Kasumi-1 (cell line): Measurements from ENCODE around the gene VPS35L.

ENCODE experiments used
- DNase-seq, 2 experiments: peaks; one replicate each; lab custom pipeline; 2025; lab: John Stamatoyannopoulos, UW

VPS35L gene, protein sequence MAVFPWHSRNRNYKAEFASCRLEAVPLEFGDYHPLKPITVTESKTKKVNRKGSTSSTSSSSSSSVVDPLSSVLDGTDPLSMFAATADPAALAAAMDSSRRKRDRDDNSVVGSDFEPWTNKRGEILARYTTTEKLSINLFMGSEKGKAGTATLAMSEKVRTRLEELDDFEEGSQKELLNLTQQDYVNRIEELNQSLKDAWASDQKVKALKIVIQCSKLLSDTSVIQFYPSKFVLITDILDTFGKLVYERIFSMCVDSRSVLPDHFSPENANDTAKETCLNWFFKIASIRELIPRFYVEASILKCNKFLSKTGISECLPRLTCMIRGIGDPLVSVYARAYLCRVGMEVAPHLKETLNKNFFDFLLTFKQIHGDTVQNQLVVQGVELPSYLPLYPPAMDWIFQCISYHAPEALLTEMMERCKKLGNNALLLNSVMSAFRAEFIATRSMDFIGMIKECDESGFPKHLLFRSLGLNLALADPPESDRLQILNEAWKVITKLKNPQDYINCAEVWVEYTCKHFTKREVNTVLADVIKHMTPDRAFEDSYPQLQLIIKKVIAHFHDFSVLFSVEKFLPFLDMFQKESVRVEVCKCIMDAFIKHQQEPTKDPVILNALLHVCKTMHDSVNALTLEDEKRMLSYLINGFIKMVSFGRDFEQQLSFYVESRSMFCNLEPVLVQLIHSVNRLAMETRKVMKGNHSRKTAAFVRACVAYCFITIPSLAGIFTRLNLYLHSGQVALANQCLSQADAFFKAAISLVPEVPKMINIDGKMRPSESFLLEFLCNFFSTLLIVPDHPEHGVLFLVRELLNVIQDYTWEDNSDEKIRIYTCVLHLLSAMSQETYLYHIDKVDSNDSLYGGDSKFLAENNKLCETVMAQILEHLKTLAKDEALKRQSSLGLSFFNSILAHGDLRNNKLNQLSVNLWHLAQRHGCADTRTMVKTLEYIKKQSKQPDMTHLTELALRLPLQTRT

DNA sequence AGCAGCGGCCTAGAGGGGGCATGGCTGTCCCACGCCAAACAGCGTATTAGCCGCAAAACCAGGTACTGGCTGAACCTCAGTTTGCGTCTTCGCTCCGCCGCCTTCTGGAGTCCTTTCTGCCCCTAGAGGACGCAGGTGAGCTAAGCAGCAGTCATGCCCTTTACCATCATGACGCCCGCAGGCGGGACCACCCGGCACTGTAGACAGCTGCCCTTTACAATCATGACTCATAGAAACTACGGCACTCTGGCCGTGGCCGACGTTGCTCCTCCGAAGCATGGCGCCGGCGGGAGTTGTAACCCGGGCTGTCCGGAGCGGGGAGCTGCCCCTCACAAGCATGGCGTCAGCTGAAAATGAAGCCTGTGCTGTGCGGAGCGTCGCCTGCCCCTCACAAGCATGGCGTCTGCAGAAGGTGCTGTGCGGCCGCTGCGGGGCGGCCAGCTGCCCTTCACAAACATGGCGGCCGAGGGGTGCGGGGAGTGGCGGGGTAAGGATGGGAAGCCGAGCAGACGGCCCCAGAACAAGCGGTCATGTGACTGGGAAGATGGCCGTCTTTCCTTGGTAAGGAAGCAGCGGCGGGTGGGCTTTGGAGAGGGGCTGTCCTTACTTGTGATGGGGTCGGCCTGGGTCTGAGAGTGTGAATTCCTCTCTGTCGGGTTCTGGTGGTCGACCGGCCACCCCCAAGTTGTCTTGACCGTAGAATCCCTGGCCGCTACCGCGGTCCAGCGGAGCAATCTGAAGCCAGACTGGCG is at the start of gene VPS35L:
Gene VPS35L, plus strand, starts transcription at position 518 of the 752 bp plus-strand sequence. Its CDS starts 27 bp downstream, at position 545.
- DNase-seq, result peak; percentile 66 to 70

GRCh38 chr16:19506965-19507364 is 48.5 kb upstream of the VPS35L start:
- no peak for DNase-seq

- DNase-seq, result no peak
These were observed 47.6 kb upstream of the VPS35L start for GRCh38 chr16:19507867-19508266.

DNA sequence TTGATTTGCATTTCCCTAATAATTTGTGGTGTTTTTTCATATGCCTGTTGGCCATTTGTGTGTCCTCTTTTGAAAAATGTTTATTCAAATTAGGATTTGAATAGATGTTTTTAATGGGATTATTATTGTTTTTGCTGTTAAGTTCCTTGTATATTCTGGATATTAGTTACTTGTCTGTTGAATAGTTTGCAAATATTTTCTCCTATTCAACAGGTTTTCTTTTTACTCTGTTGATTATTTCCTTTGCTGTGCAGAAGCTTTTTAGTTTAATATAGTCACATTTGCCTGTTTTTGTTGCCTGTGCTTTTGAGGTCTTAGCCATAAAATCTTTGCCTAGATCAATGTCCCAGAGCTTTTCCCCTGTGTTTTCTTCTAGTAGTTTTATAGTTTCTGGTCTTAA is 43.2 kb upstream of the VPS35L start:
- DNase-seq, result no peak

- DNase-seq, result peak; percentile 21 to 32
These were observed 42.0 kb upstream of the VPS35L start for GRCh38 chr16:19513377-19514053.

DNA sequence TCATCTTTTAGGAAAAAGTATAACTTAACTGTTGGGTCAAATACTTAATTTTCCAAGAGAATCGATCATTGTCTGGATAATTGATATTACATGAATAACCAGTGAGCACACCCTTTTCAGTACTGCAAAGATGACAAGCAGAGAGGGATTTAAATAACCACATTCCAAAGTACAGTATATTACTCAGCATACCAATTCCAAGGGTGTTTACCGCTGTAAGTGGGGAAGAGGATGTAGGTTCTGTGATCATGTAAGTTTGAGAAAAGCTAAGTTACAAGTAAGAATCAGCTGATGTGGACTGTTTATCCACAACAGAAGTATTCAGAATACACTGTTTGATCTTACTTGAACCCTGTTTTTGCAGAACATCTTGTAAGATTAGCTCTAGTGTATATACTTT is 39.7 kb upstream of the VPS35L start:
- DNase-seq, result no peak

GRCh38 chr16:19517424-19518089 is 37.9 kb upstream of the VPS35L start:
- DNase-seq, result no peak

GRCh38 chr16:19518388-19518787 is 37.1 kb upstream of the VPS35L start:
- no peak for DNase-seq

- peak in 1 of 2 experiments; percentile 7 for DNase-seq
These were observed 34.6 kb upstream of the VPS35L start for GRCh38 chr16:19520861-19521331.

DNA sequence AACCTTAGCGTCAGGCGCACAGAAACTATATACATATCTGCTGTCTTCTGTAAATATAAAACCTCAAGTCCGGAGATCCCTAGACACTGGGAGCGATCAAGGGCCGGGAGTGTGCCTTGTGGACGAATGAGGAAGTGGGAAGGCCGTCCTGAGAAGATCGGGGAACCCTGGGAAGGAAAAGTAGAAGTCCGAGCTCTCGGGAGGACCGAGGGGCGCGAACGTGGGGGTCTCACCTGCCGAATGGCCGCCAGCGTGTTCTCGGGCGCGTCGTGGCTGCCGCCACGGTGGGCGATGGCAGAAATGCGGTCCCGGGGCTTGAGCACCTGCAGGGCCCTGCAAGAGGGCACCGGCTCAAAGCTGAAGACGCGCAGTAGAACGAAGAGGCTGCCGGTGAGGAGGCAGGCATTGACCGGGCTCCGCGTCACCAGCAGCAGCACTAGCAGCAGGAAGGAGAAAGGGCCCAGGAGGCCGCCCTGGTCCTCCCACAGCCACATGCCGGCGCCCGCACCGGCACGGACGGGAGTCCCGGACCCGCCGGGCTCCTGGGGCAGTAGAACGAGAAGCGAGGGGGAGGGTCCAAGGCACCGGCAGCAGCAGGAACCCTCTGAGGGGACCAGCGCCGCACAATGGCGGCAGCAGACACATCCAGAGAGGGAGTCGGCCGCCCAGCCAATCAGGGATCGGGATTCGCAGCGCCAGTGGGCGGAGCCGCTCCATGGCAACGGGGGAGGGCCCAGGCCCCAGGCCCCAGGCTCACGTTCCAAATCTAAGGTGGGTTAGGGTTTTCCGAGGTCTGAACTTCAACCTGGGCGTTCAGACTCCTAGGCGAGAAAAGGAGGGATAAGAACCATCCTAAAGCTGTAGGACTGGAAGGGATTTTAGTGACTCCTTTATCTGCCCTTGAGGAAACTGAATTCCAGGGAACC is 33.8 kb upstream of the VPS35L start, which contains the start of gene GDE1:
Gene GDE1, minus strand, starts transcription at position 628 of the 926 bp plus-strand sequence. Its CDS starts 134 bp downstream, at position 494.
- DNase-seq, result peak; percentile 71 to 73

DNA sequence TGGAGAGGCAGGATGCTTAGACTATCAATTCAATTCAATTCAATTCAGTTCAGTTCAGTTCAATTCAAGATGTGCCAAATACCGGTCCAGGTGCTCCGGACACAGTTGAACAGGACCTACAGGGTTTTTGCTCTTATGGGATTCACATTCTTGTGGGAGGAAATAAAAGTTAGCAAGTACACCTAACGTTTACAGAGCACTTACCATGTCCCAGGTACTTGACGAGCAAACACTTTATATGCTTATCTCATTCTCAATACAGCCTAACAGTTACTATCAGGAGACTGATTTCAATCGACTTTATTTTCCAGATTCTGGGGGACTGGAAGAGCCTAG is 33.1 kb upstream of the VPS35L start:
- DNase-seq, result no peak

GRCh38 chr16:19522760-19523159 is 32.7 kb upstream of the VPS35L start:
- no peak for DNase-seq

- DNase-seq, result no peak
These were observed 32.3 kb upstream of the VPS35L start for GRCh38 chr16:19523184-19523558.

DNA sequence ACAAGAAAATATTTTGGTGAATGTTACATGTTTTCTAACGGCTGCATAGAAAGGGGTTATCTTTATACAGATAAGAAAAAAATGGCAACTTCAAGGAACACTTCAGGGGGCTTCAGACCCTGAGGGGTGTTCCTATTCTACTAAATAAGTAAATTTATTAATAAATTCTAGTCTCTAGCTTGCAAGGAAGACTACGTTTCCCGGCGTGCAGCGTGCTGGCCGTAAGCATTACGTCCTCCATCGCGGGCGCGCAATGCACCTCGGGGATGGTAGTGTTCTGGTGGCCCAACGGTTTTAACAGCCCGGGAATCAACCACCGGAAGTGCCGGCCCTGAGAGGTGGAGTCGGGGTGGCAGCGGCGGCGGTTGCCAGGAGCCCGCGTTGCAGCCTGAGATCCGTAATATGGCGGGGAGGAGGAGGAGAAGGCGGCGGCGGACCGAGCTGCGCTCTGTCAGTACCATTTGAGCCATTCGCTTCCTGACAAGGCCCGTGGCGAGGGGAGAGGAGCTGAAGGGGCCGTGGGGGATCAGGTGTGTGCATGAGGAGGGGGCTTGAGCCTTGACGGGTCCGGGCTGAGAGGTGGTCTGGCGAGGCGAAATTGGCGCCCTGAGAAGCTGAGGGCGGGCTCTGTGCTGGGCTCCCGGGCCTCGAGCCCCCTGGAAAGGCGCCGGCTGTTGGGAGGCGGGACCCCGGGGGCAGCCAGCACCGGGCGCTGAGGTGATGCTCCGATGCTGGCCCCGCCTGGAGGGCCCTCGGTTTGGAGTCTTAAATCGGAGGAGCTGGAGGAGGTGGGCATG is 31.7 kb upstream of the VPS35L start, which contains the start of gene CCP110:
Gene CCP110, plus strand, starts transcription at position 384 of the 797 bp plus-strand sequence. CDS start 3,940 bp downstream, outside the sequence.
- DNase-seq, result peak; percentile 76 to 82

DNA sequence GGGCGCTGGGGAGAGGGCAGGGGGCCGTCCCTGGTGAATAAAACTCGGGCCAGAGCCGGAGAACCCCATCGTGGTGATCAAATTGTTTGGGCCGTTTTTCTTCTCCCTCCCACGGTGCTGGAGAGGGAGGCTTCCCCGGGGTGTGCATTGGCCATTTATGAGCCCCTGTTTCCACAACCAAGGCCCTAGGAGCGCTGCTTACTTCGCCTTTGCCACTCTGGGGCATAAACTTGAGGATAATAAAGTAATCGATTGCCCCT is 31.2 kb upstream of the VPS35L start:
- DNase-seq, result no peak

DNA sequence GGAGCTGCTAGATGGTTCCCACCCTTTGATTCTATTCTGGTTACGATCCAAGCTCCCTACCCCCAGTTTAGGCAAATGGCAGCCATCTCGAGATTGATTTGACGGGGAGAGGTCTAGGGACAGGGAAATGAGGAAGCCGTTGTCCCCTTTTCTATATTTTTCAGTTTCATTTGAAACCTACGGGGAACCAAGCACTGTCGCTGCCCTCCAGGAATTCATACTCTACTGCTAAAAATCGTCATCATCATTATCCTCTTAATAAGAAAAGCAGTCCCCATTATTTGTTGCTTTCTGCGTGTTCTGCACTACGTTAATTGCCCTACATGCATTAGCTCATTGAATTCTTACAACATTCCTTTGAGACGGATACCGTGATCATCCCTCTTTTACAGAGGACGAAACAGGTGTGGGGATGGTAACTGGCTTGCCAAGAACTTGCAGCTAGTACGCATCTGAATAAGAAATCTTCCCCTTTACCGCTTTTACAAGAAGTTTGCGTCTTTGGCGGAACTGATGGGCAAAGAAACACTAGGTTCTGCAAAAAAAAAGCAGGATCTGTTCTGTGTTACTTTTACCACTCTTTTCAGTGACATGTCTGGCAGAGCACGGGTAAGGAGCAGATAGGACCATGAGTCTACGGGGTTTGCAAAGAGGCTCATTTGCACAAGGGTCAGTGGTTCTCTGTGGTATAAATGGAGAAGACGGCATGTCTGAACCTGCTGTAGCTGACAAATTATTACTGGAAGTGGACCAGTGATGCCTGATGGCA is 30.7 kb upstream of the VPS35L start:
- DNase-seq, result peak; percentile 3 to 28

DNA sequence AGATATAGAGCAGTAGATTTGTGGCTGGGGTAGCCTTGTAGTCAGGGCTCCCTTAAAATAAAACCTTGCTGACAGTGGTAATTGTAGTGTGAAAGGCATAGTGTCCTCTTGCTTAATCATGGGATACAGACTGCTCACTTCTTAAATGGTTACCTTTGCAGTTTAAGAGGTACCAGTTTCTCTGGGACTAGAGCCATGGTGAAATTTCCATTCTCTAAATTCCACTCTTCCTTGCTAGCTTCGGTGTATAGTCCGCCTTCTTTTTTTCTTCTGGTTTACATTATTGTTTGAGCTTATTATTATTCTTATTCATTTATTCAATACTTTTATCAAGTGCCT is 30.1 kb upstream of the VPS35L start:
- DNase-seq, result no peak

DNA sequence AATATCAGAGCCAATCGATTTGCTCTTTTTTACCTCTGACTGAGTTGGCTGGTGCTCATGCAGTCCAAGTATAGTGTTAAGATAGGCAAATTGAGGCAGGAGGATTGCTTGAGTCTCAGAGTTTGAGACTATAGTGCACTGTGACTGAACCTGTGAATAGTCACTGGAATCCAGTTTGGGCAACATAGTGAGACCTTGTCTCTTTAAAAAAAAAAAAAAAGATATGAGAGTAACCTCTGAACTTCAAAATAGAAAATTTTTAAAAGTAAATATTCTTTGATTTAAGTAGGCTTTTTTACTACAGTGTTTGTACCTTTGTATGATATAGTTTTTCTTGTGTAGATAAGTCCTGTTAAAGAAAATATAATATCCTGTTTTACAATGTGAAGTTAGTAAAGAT is 28.3 kb upstream of the VPS35L start:
- DNase-seq, result no peak
